GM20431 (cell line): Measurements from ENCODE around the gene GPX5.
"Not testable (repeated sequence)": the region's sequence is repeated elsewhere in the genome, so short reads cannot be mapped to it uniquely, and the experiment has no call there.

ENCODE experiments used
- in situ Hi-C: fragments of 300-500 bp; cut with MseI, MboI; formaldehyde crosslinking; loops from one replicate; pipeline ENCODE4 v1.15.0; 2020; ENCODE audit warnings: low sequenced_read_pairs; ENCODE audit not compliant: unreplicated experiment

The GPX5 gene, protein sequence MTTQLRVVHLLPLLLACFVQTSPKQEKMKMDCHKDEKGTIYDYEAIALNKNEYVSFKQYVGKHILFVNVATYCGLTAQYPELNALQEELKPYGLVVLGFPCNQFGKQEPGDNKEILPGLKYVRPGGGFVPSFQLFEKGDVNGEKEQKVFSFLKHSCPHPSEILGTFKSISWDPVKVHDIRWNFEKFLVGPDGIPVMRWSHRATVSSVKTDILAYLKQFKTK

DNA sequence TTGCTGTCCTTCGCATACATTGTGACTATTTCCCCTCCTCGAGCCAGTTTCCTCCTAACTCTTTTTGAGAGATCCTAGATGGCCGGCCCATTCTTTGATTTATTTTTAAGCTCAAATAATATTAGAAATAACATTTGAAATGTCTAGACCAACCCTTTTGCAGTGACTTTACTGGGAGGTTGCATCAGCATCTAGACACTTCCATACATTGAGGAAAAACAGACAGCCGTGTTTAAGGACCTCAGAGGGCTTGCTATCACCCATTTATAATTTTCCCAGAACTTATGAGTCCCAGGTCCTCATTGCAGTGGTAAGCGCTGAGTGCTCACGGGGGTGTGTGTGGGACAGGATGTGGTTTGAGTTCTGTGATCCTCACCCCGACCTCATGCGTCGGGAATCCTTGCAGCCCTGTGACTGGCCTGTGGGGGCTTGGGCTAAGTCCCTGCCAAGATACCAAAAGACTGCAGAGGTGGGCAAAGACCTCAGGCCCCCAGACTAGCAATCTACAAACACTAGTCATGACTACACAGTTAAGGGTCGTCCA is at the start of gene GPX5:
Gene GPX5, plus strand, starts transcription at position 386 of the 544 bp plus-strand sequence. Its CDS starts 133 bp downstream, at position 519.
- in situ Hi-C loops, result no loop called here

DNA sequence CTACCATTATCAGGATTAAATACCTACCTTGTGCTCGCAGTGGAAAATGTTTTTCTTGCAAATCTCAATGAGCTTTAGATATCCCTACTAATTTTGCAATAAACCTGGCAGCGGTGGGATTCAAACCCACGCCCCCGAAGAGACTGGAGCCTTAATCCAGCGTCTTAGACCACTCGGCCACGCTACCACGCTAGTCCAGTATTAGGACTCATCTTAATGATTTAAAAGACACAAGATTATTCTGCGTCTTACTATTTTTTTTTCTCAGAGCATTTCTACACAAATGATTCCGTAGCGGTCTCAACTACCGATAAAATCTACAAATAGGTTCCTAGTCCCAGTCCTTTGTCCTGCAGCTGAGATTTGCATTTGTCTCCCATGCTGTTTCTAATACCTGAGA is 47.2 kb upstream of the GPX5 start:
- in situ Hi-C loops, result no loop called here

DNA sequence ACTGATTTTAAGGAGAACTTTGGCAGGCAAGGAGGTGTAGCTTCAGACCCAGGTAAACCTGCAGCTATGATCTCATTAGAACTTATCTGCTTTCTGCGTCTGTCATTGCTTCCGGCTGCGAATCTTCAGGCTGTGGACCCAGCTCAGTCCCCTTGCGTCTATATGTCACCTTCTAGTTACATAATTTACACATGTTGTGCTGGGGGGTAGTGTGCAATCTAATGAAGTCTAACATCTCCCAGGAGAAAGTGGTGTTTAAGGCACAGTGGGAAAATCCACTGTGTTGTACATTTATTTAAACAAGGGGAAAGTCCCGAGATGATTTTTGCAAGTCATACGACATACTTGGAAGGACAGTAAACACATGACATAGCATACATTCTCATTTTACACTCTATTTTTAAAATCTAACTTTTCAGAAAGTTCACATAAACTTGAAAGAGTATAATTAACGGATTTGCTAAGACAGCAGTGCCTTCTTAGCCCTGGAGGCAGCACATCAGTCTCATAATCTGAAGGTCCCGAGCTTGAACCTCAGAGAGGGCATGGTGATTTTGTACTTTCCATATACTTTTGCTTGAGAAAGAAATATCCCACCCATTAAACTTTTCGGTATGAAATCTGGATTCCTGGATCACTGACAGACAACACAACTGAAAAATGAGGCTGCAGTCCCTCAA is 45.3 kb upstream of the GPX5 start:
- in situ Hi-C loops, result no loop called here

DNA sequence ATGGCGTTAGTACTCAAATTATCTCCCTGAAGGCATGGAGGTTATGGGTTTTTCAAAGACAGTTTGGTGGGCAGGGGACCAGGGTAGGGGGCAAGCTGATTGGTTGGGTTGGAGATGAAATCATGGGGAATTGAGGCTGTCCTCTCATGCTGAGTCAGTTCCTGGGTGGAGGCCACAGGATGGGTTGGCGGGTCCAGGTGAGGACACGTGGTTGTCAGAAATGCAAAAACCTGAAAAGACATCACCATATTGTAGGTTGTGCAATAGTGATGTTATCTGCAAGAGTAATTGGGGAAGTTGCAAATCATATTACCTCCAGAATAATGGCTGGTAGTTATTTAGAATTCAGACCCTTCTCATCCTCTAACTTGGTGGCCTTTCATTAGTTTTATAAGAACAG is 40.2 kb upstream of the GPX5 start:
- in situ Hi-C loops, result no loop called here

DNA sequence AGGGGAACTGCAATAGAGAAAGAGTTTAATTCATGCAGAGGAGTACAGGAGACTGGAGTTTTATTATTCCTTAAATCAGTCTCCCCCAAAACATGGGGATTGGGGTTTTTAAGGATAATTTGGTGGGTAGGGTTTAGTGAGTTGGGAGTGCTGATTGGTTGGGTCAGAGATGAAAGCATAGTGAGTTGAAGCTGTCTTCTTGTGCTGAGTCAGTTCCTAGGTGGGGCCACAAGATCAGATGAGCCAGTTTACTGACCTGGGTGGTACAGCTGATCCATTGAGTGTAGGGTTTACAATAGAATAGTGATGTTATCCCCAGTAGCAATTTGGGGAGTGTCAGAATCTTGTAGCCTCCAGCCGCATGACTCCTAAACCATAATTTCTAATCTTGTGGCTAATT is 39.1 kb upstream of the GPX5 start:
- in situ Hi-C loops, result no loop called here

DNA sequence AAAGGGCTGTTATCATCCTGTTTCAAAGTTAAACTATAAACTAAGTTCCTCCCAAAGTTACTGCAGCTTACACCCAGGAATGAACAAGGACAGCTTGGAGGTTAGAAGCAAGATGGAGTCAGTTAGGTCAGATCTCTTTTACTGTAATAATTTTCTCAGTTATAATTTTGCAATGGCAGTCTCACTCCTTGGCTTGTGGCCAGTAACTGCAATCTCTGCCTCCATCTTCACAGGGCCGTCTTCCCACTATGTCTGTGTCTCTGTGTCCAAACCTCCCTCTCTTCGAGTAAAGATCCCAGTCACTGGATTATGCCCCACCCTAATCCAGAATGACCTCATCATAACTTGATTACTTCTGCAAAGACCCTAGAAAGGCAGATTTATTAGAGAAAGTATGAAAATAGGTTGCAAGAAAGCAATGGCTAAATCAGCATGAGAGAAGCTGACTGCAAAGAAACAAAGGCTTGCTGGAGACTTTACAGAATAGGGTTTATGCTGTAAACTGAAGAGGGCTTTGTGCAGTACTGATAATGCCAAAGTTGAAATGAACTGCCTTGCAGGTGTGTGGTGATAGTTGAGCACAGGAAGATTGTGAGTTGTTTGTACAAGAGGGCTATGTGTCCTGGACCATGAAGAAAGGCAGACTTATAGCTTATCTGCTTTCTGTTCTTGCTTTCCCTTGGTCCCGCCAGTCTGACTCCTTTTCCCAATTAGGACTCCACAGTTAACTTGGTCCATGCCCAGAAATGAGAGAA is 38.5 kb upstream of the GPX5 start:
- in situ Hi-C loops, result no loop called here

DNA sequence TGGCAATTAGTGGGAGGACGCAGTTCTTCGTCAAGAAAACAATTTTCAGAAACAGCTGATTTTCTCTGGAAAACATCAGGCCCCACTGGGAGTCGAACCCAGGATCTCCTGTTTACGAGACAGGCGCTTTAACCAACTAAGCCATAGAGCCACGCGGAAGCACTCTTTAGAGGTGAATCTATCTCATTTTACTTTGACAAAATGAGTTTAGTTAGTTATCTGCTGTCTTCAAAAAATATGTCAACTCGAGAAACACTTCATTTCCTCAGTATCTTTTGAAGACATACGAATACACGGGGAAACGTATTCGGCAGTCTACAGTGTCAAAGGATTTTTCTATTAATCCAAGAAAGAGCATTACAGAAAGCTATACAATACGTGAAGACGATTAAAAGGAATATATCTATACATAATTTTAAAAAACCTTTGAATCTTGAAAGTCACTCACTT is 36.7 kb upstream of the GPX5 start:
- in situ Hi-C loops, result no loop called here

DNA sequence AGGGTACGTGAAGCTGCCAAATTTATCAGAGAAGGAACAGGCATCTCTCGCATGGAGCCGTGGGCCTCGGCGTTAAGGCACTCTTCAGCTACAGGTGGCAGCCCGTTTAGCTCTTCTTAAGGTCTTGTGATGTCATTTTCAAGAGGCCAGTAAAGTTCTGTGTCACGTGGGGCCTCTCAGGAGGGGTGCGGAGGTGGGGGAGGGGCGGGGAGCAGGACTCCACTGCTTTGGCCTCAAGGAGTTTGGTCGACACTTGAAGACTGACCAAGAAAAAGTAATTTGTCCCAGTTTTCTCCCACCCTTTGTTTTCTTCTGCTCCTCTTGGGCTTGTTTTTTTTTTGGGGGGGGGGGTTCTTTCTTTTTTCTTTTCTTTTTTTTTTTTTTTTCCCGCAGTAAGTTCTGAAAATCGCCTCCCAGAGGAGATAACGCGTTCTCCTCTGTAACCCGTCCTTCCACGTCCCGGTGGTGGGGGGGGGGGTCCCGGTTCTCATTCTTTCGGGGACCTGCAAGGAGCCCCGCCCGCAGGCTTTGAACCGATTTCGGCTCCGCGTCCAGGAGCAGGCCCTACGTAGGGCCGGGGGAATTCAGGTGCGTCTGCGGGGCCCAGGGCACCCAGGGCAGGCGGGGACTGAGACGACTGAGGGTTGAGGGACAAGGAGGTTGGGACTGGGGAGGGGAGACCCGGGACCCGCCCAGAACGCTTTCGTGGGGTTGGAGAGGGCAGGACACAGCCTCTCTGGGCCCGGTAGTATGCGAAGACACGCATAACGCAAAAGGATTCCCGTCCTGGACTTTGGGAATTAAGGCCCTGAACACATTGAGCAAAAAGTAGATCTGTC is 36.1 kb upstream of the GPX5 start:
- in situ Hi-C loops, result no loop called here

DNA sequence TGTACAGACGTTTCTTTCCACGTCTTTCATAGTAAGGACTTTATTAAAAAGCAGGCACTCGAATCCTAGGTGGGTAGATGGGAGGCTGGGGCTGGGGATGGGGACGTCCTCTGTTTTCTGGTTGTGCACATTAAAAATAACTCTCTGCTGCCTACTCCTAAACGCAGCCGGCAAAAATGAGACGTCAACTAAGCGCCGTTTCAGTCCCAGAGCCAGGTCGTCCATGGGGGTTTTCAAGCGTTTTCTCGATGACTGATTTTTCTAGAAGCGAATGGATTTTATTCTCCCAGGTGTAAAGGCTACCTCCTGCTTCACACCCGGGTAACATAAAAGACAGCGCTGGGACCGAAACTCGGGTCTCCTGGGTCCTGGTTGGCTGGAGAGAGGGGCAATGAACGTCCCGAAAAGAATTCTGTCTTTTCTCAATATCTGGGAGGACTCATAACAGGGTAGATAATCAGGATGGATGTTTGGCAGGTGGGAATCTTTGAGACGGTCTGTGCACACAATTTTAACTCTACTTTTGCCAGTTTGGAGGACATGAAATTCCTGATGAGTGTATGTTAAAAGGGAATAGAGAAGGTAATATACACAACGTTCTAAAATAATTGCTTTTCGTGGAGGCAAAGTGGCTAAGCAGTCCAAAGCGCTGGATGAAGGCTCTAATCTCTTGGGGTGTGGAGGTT is 35.3 kb upstream of the GPX5 start:
- in situ Hi-C loops, result no loop called here

DNA sequence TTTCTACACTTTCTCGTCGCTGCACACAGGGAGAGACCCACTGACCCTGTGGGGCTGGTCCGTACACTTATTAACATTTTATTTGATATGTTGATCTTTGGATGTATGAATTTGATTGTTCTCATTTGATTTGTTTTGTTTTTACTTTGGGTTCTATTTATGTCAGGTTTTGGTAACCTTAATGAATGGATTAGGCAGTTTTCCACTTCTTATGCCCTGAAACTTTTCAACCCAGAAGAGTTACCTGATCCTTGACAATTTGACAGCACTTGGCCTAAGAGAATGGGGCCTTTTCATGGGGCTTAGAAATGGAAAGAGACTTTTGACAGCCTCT is 33.7 kb upstream of the GPX5 start:
- in situ Hi-C loops, result no loop called here

DNA sequence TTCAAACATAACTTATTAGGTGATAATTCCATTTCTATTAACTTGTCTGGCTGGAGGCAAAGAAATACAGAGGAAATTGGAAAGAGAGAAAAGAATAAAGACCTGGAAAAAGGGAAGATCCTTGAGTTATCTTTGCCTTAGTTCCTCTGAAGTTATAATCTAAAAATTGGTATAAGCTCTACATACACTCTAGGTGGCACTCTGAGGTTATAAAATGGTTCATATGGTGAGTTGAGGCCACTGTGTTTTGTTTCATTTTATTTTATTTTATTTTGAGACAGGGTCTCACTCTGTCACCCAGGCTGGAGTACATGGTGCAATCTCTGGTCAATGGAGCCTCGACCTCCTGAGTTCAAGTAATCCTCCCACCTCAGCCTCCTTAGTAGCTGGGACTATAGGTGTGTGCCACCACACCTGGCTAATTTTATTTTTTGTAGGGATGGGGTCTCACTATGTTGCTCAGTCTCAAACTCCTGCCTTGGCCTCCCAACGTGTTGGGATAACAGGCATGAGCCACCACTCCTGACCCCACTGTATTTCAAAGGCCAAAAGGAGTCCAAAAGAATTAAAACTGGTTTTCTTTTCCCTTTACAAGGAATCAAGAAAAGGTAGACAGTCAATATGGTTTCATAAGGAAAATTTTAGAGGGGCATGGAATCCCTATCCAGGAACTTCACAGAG is 29.4 kb upstream of the GPX5 start:
- in situ Hi-C loops, result no loop called here

DNA sequence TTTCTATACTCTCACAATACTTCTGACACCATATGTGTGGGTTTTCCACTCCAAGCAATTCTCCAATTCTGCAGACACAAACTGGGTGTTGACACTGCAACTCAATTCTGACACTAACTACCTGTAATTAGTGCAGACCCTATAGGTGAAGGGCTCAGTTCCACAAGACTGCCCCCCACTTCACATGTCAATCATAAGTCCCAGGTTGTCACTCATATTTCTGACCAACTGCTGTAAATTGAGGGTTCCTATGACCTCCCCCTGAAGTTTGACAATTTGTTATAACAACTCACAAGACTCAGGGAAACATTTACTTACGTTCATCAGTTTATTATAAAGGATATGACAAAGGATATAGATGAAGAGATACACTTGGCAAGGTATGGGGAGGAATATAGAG is 28.4 kb upstream of the GPX5 start:
- in situ Hi-C loops, result no loop called here

DNA sequence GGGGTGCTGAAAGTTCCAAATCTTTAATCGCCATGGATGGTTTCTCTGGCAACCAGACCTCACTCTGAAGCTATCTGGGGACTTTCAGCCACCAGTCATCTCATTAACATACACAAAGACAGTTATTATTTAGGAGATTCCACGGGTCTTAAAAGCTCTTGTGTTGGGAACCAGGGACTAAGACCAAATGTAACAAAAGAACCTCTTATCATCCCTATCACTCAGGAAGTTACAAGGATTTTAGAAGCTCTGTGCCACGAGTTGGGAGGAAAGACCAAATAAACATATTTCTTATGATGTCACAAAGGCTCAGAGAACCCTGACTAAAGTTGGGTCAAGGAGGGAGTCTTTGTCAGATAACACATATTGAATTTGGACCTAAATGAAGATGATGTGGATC is 27.8 kb upstream of the GPX5 start:
- in situ Hi-C loops, result no loop called here

DNA sequence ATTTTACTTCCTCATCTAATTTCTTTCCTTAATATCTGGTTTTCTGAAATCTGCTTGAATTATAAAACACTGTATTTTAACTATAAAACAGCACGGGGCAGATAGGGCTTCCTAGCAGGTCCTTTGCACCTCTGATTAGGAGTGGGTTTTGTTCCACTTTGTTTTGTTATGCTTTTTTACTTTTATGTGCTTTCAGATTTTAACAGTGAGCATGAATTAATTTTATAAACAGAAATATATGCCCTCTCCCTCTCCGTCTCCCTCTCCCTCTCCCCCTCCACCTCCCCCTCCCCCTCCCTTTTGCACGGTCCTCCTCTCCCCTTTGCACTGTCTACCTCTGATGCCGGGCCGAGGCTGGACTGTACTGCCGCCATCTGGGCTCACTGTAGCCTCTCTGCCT is 24.4 kb upstream of the GPX5 start:
- in situ Hi-C loops, result no loop called here

DNA sequence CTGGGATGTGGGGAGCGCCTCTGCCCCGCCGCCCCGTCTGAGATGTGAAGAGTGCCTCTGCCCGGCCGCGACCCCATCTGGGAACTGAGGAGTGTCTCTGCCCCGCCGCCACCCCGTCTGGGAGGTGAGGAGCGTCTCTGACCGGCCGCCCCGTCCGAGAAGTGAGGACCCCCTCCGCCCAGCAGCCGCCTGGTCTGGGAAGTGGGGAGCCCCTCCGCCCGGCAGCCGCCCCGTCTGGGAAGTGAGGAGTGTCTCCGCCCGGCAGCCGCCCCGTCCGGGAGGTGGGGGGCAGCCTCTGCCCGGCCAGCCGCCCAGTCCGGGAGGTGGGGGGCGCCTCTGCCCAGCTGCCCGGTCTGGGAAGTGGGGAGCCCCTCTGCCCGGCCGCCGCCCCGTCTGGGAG is 23.5 kb upstream of the GPX5 start:
- in situ Hi-C loops, result not testable (repeated sequence)

DNA sequence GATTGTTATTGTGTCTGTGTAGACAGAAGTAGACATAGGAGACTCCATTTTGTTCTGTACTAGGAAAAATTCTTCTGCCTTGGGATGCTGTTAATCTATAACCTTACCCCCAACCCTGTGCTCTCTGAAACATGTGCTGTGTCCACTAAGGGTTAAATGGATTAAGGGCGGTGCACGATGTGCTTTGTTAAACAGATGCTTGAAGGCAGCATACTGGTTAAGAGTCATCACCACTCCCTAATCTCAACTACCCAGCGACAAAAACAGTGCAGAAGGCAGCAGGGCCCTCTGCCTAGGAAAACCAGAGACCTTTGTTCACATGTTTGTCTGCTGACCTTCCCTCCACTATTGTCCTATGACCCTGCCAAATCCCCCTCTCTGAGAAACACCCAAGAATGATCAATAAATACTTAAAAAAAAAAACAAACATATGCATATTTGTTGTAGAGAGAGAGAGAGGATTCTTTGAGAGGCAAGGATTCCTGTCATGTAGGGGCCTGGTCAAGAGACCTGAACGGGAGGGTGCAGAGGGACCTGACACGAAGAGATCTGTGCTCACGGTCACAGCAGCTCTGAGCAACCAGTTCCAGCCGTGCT is 22.9 kb upstream of the GPX5 start:
- in situ Hi-C loops, result not testable (repeated sequence)

DNA sequence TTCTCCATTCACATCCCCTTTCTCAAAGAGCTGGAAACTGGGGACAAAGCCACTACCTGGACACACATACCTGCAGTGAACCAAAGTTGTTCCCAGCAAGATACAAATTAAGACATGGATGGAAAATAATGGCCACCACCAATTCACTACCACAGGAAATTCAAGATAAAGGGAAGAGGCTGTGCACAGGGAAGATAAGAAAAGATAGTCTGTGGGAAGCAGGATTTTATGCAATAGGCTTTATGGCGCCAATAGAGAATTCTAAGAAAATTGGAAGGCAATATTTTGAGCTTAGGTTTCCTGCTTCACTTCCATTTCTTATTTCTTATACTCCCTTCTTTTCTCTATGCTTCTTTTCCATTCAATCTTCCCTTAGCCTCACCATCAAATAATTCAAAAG is 19.9 kb upstream of the GPX5 start:
- in situ Hi-C loops, result no loop called here

DNA sequence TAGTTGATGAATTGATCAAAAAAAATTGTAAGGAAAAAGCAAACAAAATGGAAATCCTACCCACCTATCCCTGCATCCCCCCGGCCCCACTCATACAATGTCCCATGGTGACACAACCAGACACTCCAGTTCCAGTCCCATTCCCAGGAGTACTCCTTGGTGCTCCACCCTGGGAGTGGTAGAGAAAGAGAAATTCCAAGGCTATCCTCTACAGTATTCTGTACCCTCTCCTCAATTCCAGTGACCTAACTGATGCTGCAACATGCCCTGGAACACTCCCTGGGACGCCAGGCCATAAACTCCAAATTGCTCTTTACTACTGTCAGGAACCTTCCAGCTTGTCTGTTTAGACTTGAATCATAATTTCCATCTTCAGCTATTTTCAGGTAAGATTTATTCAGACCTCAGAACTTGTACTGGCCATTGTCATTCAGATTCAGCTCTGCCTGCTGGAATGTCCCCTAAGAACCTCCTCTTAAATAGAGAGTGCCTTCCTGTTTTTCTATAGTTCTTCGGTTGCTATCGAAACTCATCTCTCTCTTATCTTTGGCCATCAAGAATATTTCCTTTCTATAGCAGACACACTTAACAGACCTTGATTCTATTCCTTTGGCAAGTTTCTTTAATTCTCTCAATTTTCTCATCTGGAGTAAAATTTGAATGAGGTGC is 18.7 kb upstream of the GPX5 start:
- in situ Hi-C loops, result no loop called here
